HepG2 (cell line): ENCODE data around the gene AUP1. TPM values are rescaled to one million over a fixed set of nuclear protein-coding genes. Genes with fewer than 3 reads are reported as not detected.
A peak's percentile ranks its signal among the peaks of the same experiment; 100 is the strongest.

ENCODE experiments used
- ATAC-seq: fragments of 200-7000 bp; cut with Tn5 transposase; 3 replicates; pipeline ENCODE4 v1.9.1; 2020; ENCODE audit warnings: mild to moderate bottlenecking, moderate library complexity
- BruUV-seq: library from RNA; stranded (reverse); fragments of 400-500 nt; replicated peaks from 2 replicates; lab custom pipeline; 2021; lab: Mats Ljungman, UMichigan
- CTCF ChIA-PET: fragments of 300-600 bp; formaldehyde crosslinking; extraction: SDS; loops from one replicate; lab custom pipeline; 2021; ENCODE audit warnings: low total read pairs, inconsistent platforms, low intra/inter-chr PET ratio; lab: Yijun Ruan, JAX
- POLR2A ChIA-PET: fragments of 350-600 bp; sonication (Branson Sonifier 250); formaldehyde crosslinking; loops from one replicate; lab custom pipeline; 2020; ENCODE audit warnings: antibody characterized with exemption, inconsistent platforms; lab: Yijun Ruan, JAX
- DNase-seq: peaks from one replicate; pipeline ENCODE4 v3.0.0-alpha.2; 2015; ENCODE audit warnings: low spot score
- FAIRE-seq: peaks from 3 replicates; lab custom pipeline; 2011; peaks lifted over from hg19 to GRCh38; lab: Jason Lieb, UNC
- H2AFZ ChIP-seq: one replicate; pipeline ENCODE4 v1.6.1; 2011; ENCODE audit warnings: low read length, inconsistent platforms
- H3K27ac ChIP-seq: fragments of 300-600 bp; 3 replicates; pipeline ENCODE4 v1.8.0; 2011; ENCODE audit warnings: mixed run types, mild to moderate bottlenecking, mixed read lengths, low read length, inconsistent platforms; ENCODE audit not compliant: insufficient read depth; ENCODE audit errors: extremely low read length
- H3K27me3 ChIP-seq, 2 experiments: fragments of 200-600 bp in 1 of 2; 2 replicates in 1 of 2; 3 replicates in 1 of 2; pipeline versions ENCODE4 v1.6.0 to v1.8.0; 2011; ENCODE audit warnings: low read length in 2 of 2, mild to moderate bottlenecking in 2 of 2, moderate library complexity in 2 of 2, inconsistent platforms in 1 of 2; ENCODE audit not compliant: insufficient read depth in 2 of 2, control insufficient read depth in 1 of 2
- H3K36me3 ChIP-seq, 2 experiments: fragments of 200-600 bp in 1 of 2; replicated peaks in 1 of 2; 2 replicates in 1 of 2; 3 replicates in 1 of 2; pipeline versions ENCODE4 v1.5.1 to v1.8.0; 2011; ENCODE audit warnings: low read length in 2 of 2, inconsistent platforms in 1 of 2; ENCODE audit not compliant: insufficient read depth in 2 of 2, control insufficient read depth in 1 of 2
- H3K4me1 ChIP-seq: 2 replicates; pipeline ENCODE4 v1.5.1; 2012; ENCODE audit warnings: low read length, inconsistent platforms; ENCODE audit not compliant: insufficient read depth
- H3K4me2 ChIP-seq: 2 replicates; pipeline ENCODE4 v1.6.0; 2011; ENCODE audit warnings: low read depth, low read length, inconsistent platforms
- H3K4me3 ChIP-seq, 3 experiments: fragments of 200-600 bp in 1 of 3; sonication (generic), shearing (Covaris generic) in 1 of 3; replicated peaks in 1 of 3; 2 replicates each; pipeline ENCODE4 v1.5.1; 2011 to 2016; ENCODE audit warnings: low read length in 3 of 3, inconsistent platforms in 2 of 3, low read depth in 2 of 3, mild to moderate bottlenecking in 2 of 3, control low read depth in 1 of 3, mixed read lengths in 1 of 3; ENCODE audit not compliant: insufficient read depth in 1 of 3
- H3K79me2 ChIP-seq: one replicate; pipeline ENCODE4 v1.6.1; 2011; ENCODE audit warnings: low read length, inconsistent platforms; ENCODE audit not compliant: insufficient read depth
- H3K9ac ChIP-seq: 2 replicates; pipeline ENCODE4 v1.6.0; 2011; ENCODE audit warnings: mild to moderate bottlenecking, low read depth, low read length, inconsistent platforms; ENCODE audit not compliant: insufficient read depth
- H3K9me3 ChIP-seq: 2 replicates; pipeline ENCODE4 v1.5.1; 2012; ENCODE audit warnings: mild to moderate bottlenecking, low read length
- H4K20me1 ChIP-seq: 2 replicates; pipeline ENCODE4 v1.6.0; 2011; ENCODE audit warnings: inconsistent platforms, mild to moderate bottlenecking, low read length, moderate library complexity; ENCODE audit not compliant: insufficient read depth
- ARNTL ChIP-seq: sonication (generic); formaldehyde crosslinking; IDR thresholded peaks from 2 replicates; pipeline ENCODE4 v1.4.0; 2020; ENCODE audit warnings: mild to moderate bottlenecking, missing genetic modification reagents
- HNRNPLL ChIP-seq: fragments of 200-400 bp; formaldehyde crosslinking; IDR thresholded peaks from 2 replicates; pipeline ENCODE4 v1.6.1; 2017; ENCODE audit warnings: mild to moderate bottlenecking, low read depth, low read length; ENCODE audit not compliant: poor library complexity, severe bottlenecking
- HOXA3 ChIP-seq: sonication (generic); formaldehyde crosslinking; IDR thresholded peaks from 2 replicates; pipeline ENCODE4 v1.5.0; 2020; ENCODE audit warnings: missing genetic modification reagents
- POLR2A ChIP-seq, 2 experiments: IDR thresholded peaks; 2 replicates each; pipeline ENCODE4 v1.6.1; 2011; ENCODE audit warnings: low read depth in 2 of 2, low read length in 2 of 2, mild to moderate bottlenecking in 1 of 2, moderate library complexity in 1 of 2; ENCODE audit not compliant: insufficient read depth in 1 of 2
- PTBP1 ChIP-seq: fragments of 200-400 bp; formaldehyde crosslinking; IDR thresholded peaks from 2 replicates; pipeline ENCODE4 v1.6.1; 2018; ENCODE audit warnings: low read length, low read depth; ENCODE audit not compliant: poor library complexity, severe bottlenecking
- SOX13 ChIP-seq, 3 experiments: fragments of 450-650 bp in 1 of 3; sonication (generic) in 1 of 3; formaldehyde crosslinking in 1 of 3; IDR thresholded peaks in 2 of 3; conservative IDR thresholded peaks in 1 of 3; 2 replicates each; pipeline versions ENCODE4 v1.5.0 to v1.6.1; 2016 to 2020; ENCODE audit warnings: antibody characterized with exemption in 1 of 3, mild to moderate bottlenecking in 1 of 3, missing compliant biosample characterization in 1 of 3, missing genetic modification reagents in 1 of 3, moderate library complexity in 1 of 3
- TOE1 ChIP-seq: sonication (generic); formaldehyde crosslinking; IDR thresholded peaks from 2 replicates; pipeline ENCODE4 v1.4.0; 2020; ENCODE audit warnings: mild to moderate bottlenecking, missing genetic modification reagents
- ZFP91 ChIP-seq: sonication (generic); formaldehyde crosslinking; IDR thresholded peaks from 2 replicates; pipeline ENCODE4 v1.9.0; 2022; ENCODE audit warnings: missing genetic modification reagents, mild to moderate bottlenecking, borderline replicate concordance
- ZMYM2 ChIP-seq: sonication (generic); formaldehyde crosslinking; IDR thresholded peaks from 2 replicates; pipeline ENCODE4 v1.8.0; 2022; ENCODE audit warnings: mild to moderate bottlenecking, missing genetic modification reagents
- ZNF20 ChIP-seq: sonication (generic); formaldehyde crosslinking; IDR thresholded peaks from 2 replicates; pipeline ENCODE4 v1.4.0; 2020; ENCODE audit warnings: mild to moderate bottlenecking, moderate library complexity, missing genetic modification reagents
- ZNF296 ChIP-seq: sonication (generic); formaldehyde crosslinking; conservative IDR thresholded peaks from 2 replicates; pipeline ENCODE4 v1.5.0; 2020; ENCODE audit warnings: mild to moderate bottlenecking, missing genetic modification reagents
- ZNF44 ChIP-seq: sonication (generic); formaldehyde crosslinking; IDR thresholded peaks from 2 replicates; pipeline ENCODE4 v1.5.1; 2020; ENCODE audit warnings: mild to moderate bottlenecking, missing genetic modification reagents
- ZNF558 ChIP-seq: sonication (generic); formaldehyde crosslinking; IDR thresholded peaks from 2 replicates; pipeline ENCODE4 v1.9.0; 2022; ENCODE audit warnings: mild to moderate bottlenecking, missing genetic modification reagents, borderline replicate concordance
- ZSCAN12 ChIP-seq: sonication (generic); formaldehyde crosslinking; IDR thresholded peaks from 2 replicates; pipeline ENCODE4 v1.9.0; 2021; ENCODE audit warnings: mild to moderate bottlenecking, missing genetic modification reagents
- ZSCAN5A ChIP-seq: sonication (generic); formaldehyde crosslinking; IDR thresholded peaks from 2 replicates; pipeline ENCODE4 v1.8.0; 2022; ENCODE audit warnings: mild to moderate bottlenecking, missing genetic modification reagents, borderline replicate concordance
- WGBS: methylation state at CpG from one replicate; pipeline ENCODE4 v1.1.6; 2017; ENCODE audit warnings: low lambda C conversion rate; 5-methylcytosine and 5-hydroxymethylcytosine counted together
- in situ Hi-C: cut with HindIII; loops from 2 replicates; pipeline ENCODE4 v1.10.0; 2017; ENCODE audit warnings: low pct_unique_long_range_greater_than_20kb; ENCODE audit not compliant: extremely low pct_ligation_motif_present
- intact Hi-C: fragments of 100-400 bp; cut with micrococcal nuclease; formaldehyde crosslinking; loops from one replicate; pipeline ENCODE4 v1.10.0; 2022; ENCODE audit not compliant: unreplicated experiment
- polyA plus RNA-seq, 8 experiments: library from polyadenylated mRNA; depleted of rRNA in 3 of 8; stranded (reverse) in 7 of 8; unstranded in 1 of 8; fragments of >200 nt; fragmentation: Illumina TruSeq in 4 of 8; extraction: Trizol in 4 of 8; gene quantifications; 2 replicates each; pipeline versions ENCODE4 v1.2.1 to v1.2.3, GENCODE V29; 2011 to 2016; ENCODE audit warnings: low read depth in 4 of 8, missing spikeins in 1 of 8, mixed read lengths in 1 of 8; ENCODE audit not compliant: insufficient read depth in 1 of 8
- total RNA-seq, 5 experiments: library from RNA; depleted of rRNA; stranded (reverse); fragments of >200 nt; fragmentation: Illumina TruSeq; extraction: Trizol; gene quantifications; 2 replicates each; pipeline ENCODE4 v1.2.3, GENCODE V29; 2016; ENCODE audit warnings: low read depth in 1 of 5
- TF ChIP-seq, protein P1 (sequence below): sonication (generic); formaldehyde crosslinking; IDR thresholded peaks from 2 replicates; pipeline ENCODE4 v1.4.0; 2020; ENCODE audit warnings: mild to moderate bottlenecking, missing genetic modification reagents

The AUP1 gene
- total and polyA plus RNA-seq, 2 of the 13 experiments (the other 11 are each of a cell fraction or from before 2014, with no cell fraction given): 174 to 267 TPM

GRCh38 chr2:74525717-74526648, 3.5 kb downstream of the AUP1 start, which contains the start of gene DQX1:
Gene DQX1 (minus strand): TSS chr2:74526231. CDS start chr2:74525729, 502 bp downstream.
- no peaks in the 10 kb centered on the region; a peak in 1 of 5 replicates for H3K27me3 ChIP-seq
- peaks cover 19 to 38% of the 10 kb centered on the region in 2 experiments for H3K36me3 ChIP-seq
- CTCF ChIA-PET: no interaction called here
- intact Hi-C loops: no loop called here
- WGBS: 29% methylated on average over 11 of the region's 11 CpGs
- in situ Hi-C loops: no loop called here
- peaks cover 50% of the 10 kb centered on the region for H3K79me2 ChIP-seq
- FAIRE-seq (peak; percentile 99), ATAC-seq (peak; percentile 74), DNase-seq (peak; percentile 99)
- peak within 1 kb of the TSS; percentile 89 for H3K27ac ChIP-seq
- peak within 1 kb of the TSS; percentile 83 for H3K9ac ChIP-seq
- peak within 1 kb of the TSS; percentile 100 for H3K4me2 ChIP-seq
- BruUV-seq: TSS peak; percentile 39
- peak within 1 kb of the TSS; percentile 20 for H2AFZ ChIP-seq
- H3K4me1 ChIP-seq: peaks cover 57% of the 10 kb centered on the region
- no peaks in the 10 kb centered on the region for H4K20me1 ChIP-seq
- no peaks in the 10 kb centered on the region for H3K9me3 ChIP-seq
- POLR2A ChIA-PET: interaction anchor here (0.6 to 5.4 kb wide), 20 partner anchors 8 to 406 kb away, joined by 3 to 135 read pairs (median 6); partner anchors contain the start of genes CCDC142, INO80B, LBX2 and MRPL53
- peak within 1 kb of the TSS; percentile 45 to 76 (median 62) for H3K4me3 ChIP-seq
- TF ChIP-seq ZNF296 (CRISPR knock-in tag) (no peak), ZNF44 (CRISPR knock-in tag) (no peak), PTBP1 (no peak), POLR2A (IDR thresholded peaks at IDR 0.05; ENCODE audit: insufficient read depth in 1 of 2, low read depth in 2 of 2, low read length in 2 of 2) (peak; percentile 98 to 99), ZMYM2 (no peak), ZSCAN12 (CRISPR knock-in tag) (no peak), TOE1 (CRISPR knock-in tag) (peak; percentile 90), ZNF558 (CRISPR knock-in tag) (no peak), ZFP91 (CRISPR knock-in tag) (no peak; the same call in 1 of the 2 replicates), ZSCAN5A (no peak), ZNF20 (CRISPR knock-in tag) (no peak), HNRNPLL (no peak), ARNTL (CRISPR knock-in tag) (no peak), HOXA3 (CRISPR knock-in tag) (peak; percentile 69), SOX13 (IDR thresholded peaks at IDR 0.05) (peak; percentile 50; the same call in 1 of the 2 replicates), SOX13 (CRISPR knock-in tag; conservative IDR thresholded peaks at IDR 0.05 in 1 of 2, IDR thresholded peaks at IDR 0.05 in 1 of 2) (peak in 1 of 2 experiments; percentile 44; a peak in 1 of 4 replicates)
- TF ChIP-seq, protein P1, sequence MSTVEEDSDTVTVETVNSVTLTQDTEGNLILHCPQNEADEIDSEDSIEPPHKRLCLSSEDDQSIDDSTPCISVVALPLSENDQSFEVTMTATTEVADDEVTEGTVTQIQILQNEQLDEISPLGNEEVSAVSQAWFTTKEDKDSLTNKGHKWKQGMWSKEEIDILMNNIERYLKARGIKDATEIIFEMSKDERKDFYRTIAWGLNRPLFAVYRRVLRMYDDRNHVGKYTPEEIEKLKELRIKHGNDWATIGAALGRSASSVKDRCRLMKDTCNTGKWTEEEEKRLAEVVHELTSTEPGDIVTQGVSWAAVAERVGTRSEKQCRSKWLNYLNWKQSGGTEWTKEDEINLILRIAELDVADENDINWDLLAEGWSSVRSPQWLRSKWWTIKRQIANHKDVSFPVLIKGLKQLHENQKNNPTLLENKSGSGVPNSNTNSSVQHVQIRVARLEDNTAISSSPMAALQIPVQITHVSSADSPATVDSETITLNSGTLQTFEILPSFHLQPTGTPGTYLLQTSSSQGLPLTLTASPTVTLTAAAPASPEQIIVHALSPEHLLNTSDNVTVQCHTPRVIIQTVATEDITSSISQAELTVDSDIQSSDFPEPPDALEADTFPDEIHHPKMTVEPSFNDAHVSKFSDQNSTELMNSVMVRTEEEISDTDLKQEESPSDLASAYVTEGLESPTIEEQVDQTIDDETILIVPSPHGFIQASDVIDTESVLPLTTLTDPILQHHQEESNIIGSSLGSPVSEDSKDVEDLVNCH: no peak
